HG03103 (cell line): ENCODE data around the gene POLQ.
"Not testable (repeated sequence)": the region's sequence is repeated elsewhere in the genome, so short reads cannot be mapped to it uniquely, and the experiment has no call there.

Experiments
- ATAC-seq: cut with Tn5 transposase; IDR thresholded peaks from one replicate; pipeline ENCODE4 v1.9.1; 2021; ENCODE audit warnings: low read depth; ENCODE audit not compliant: unreplicated experiment

The POLQ gene

DNA sequence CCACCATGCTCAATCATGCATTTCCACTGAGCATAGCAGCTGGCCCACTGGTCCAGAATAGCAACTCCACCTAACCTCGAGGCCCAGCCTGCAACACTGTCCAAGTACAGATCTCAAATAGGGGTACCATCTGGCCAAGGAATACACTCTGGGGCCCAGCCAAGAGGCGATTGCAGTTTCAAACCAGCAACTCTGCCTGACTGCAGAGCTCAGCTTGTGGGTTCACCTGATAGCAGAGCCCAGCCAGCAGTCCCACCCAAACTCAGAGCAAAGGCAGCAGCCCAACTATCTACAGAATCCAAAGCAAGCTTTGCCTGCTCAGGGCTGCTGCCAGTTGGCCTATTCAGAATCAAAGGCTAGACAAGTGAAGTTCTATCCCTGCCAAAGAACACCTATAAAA, 30.5 kb downstream of the POLQ start:
- ATAC-seq: no peak

- ATAC-seq: no peak
These were observed 31.3 kb downstream of the POLQ start for GRCh38 chr3:121514496-121514895.

- ATAC-seq: no peak
These were observed 37.4 kb downstream of the POLQ start for GRCh38 chr3:121508389-121508788.

DNA sequence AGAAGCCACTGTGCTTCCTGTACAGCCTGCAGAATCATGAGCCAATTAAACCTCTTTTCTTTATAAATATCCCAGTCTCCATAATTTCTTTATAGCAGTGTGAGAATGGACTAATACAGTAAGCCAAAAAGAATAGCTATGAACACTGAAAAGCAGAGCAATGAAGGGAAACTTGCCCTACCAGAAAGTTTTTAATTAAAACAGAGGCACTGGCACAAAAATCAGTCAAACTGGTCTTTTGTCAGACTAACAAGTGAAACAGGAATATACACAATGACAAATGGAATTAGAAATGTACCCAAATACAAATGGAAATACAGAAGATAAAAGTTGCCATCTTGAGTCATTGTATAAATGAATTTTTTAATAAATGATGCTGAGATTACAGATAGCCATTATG, 40.5 kb downstream of the POLQ start:
- ATAC-seq: no peak

GRCh38 chr3:121504618-121505017, 41.2 kb downstream of the POLQ start:
- no peak for ATAC-seq

- ATAC-seq: no peak
These were observed 49.0 kb downstream of the POLQ start for GRCh38 chr3:121496786-121497185.

GRCh38 chr3:121493431-121493830, 52.4 kb downstream of the POLQ start:
- no peak for ATAC-seq

- no peak for ATAC-seq
These were observed 54.0 kb downstream of the POLQ start for GRCh38 chr3:121491683-121492320.

- no peak for ATAC-seq
These were observed 55.6 kb downstream of the POLQ start for GRCh38 chr3:121490161-121490560.

- ATAC-seq: no peak
These were observed 57.2 kb downstream of the POLQ start for GRCh38 chr3:121488628-121489027.

DNA sequence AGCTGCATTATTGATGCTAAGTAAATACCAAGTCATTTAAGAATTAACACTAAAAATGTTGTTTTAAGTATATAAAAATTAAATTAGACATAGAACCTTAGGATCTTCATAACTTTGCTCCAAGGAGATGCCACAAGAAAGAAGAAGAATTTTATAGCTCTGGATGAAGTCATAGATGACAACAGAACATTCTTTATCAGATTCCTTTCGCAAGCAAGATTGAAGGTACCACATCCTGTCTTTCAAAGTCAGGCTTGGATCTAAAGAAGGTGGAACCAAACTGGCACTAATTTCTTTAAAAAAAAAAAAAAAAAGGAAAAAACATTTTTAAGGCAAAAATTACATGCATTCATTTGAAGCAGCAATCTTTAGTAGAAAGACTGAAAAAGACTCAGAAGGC, 62.5 kb downstream of the POLQ start:
- no peak for ATAC-seq

- ATAC-seq: no peak
These were observed 63.1 kb downstream of the POLQ start for GRCh38 chr3:121482660-121483059.

DNA sequence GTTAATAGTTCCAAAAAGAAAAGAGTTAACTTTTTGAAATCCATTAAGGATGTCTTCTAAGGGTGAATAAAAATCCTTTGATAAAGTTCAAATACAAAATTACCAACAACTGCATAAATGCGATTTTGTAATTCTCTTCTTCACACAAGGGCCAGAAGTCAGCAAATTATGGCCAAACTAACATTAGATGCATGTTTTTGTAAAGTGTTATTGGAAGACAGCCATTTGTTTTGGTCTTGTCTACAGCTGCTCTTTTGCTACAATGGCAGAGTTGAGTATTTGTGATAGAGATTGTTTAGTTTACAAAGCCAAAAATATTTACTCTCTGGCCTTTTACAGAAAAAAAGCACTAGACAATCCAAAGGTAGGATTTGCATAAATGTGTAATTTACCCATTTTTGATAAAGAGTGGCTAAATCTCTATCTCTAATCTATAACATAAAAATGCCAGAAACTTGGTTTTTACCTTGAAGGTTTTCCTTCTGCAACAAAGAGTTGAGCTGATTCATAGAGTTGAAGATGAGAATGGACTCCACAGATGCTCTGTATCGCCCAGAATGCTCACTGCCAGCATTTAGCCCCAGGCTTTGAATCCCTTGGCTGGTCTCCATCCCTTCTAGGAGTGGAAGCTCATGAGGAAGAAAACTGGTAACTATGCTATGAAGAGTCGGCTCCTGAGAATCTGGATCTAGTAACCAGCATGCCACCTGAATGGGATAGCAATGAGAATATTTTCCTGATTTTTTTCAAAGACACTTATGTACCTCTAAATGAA, 64.5 kb downstream of the POLQ start:
- ATAC-seq: no peak

DNA sequence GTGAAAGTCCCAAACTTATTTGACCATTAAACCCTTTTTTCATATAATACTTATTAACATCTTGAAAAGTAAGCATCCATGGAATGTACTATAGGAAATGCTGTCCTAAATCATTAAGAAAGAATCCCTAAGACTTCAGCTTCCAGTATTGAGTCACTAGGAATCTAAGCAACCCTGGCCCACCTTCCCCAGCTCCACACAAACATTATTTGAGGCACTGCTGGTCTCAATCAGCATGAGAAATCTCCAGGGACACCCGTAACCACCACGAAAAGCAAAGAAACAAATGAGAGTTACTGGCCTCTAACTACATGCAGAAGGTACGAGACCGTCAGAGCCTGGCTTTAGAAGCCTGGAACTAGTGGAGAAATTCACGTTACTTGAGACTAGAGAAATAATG, 68.2 kb downstream of the POLQ start:
- ATAC-seq: no peak

DNA sequence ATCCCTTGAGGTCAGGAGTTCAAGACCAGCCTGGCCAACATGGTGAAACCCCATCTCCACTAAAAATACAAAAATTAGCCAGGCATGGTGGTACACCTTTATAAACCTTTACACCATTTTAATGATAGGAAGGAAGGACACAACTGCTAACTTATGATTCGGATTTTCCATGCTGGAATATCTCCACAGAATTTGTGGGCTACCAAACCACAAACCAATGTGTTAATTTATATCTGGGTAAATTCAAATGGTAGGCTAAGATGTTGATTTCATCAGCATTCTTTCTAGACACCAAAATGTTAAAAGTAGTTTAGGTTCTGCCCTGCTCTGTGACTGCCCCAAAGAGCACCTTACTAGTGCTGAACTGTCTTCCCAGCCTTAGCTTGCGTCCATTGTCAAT, 72.8 kb downstream of the POLQ start:
- no peak for ATAC-seq

DNA sequence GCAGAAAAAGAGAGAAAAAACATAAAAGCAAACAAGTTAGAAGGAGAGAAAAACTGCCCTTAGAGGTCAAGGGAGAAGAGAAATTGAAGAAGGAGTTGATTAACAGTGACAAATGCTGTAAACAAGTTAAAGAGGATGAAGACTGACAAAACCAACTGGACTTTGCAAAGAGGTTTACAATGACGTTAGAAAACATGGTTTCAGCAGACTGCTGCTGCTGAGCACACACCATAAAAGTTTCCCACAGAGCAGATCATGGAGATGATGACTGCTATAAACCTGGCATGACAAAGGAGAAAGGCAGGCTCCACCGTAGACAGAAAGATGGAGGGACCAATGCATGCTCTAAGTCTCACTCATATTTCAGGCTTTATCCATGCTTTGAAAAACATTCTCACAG, 78.7 kb downstream of the POLQ start:
- no peak for ATAC-seq

- no peak for ATAC-seq
These were observed 82.0 kb downstream of the POLQ start for GRCh38 chr3:121463745-121464144.

DNA sequence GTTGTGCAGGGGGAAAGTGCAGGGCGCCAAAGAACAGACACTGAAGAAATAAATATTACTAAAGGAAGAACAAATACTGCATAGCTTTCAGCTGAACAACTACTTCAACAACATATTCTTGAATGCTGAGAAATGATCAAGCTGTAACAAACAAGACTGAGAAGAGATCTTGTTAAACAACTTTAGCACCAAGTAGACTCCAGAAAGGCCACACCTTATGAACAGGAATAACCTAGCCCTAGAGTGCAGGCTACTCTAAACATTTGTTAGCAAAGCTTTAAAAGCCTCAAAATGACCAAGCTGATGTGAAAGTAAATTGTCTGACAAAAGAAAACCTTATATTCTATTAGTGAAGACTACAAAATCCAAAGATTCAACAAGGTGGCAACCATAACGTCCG, 83.2 kb downstream of the POLQ start:
- no peak for ATAC-seq

- not testable (repeated sequence) for ATAC-seq
These were observed 94.0 kb downstream of the POLQ start for GRCh38 chr3:121451752-121452151.

DNA sequence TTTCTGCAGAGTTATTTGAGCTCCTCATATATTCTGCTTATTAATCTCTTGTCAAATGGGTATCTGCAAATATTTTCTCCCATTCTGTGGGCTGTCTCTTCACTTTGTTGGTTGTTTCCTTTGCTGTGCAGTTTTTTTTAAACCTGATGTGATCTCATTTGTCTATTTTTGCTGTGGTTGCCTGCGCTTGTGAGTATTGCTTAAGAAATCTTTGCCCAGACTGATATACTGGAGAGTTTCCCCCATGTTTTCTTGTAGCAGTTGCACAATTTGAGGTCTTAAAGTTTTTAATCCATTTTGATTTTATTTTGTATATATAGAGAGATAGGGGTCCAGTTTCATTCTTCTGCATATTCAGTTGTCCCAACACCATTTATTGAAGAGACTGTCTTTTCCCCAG, 102.3 kb downstream of the POLQ start:
- no peak for ATAC-seq

DNA sequence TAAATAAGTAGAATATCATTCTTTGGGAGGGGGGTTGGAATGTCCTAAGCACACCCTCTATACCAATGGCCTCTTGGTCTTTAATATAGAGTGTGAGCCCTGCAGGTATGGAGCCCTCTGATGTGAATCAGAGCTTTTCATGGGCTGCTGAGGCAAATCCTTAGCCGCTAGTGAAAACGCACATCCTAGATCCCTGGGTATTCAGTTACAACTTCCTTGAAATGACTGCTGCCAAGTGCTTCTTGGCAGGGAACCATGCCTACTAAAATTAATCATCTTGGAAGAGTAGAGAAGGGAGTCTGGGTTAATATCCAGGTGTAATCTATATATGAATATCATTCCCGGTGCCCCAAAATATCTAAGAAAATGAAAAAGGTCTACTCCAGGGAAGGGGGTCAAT, 109.1 kb downstream of the POLQ start:
- ATAC-seq: no peak

DNA sequence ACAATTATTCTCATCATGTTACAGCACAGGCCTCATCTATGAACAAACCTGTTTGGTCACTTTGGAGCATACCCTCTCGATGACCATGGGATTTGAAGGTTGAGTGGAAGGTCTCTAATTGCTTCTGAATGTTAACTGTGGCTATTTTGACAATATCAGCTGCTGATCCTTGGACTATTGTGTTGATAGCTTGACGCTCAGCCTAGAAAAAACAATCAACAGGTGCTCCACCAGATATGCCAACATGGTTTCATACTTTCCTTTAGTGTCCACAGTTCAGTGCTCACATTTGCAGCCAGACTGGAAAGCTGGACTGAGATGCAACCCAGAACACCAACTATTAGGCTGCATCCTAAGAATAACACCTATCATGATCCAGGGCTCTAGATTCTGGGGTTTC, 109.7 kb downstream of the POLQ start:
- ATAC-seq: no peak
